GM21381 (cell line): Measurements from ENCODE around the gene LSMEM2.
"Not testable (repeated sequence)": the region's sequence is repeated elsewhere in the genome, so short reads cannot be mapped to it uniquely, and the experiment has no call there.

Source experiments
- ATAC-seq: cut with Tn5 transposase; IDR thresholded peaks from one replicate; pipeline ENCODE4 v1.9.1; 2021; ENCODE audit warnings: mild to moderate bottlenecking, moderate library complexity; ENCODE audit not compliant: unreplicated experiment

The LSMEM2 gene

DNA sequence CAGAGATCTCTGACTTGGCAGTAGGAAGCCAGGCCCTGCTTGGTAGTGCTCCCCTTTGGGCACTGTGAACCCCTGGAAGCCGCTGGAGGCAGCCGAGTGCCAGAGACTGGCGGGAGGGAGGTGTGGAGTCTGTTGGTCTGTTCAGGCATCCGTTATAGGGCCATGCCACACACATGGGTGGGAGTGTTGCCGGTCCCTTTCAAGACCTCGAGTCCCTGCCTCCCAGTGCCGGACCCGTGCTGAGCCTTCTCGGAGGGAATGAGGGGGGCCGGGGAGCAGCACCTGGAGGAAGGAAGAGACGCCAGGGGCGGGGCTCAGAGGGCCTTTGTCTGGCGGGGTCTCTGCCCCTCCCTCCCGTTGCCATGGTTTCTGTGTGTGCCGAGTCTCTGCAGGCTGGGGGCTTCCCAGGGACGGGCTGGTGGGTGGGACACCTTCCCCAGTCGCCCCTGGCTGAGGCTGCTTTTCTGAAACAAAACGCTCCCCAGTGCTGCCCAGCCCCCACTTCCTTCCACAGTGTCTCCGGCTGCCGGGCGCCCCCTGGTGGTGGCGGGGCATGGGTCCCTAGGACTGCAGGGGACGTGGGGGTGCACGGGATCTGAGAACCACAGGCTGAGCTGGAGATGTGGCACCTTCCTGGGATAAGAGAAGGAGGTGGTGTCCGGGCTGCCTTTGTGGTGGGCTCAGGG, 32.9 kb upstream of the LSMEM2 start:
- ATAC-seq, result peak; percentile 51

DNA sequence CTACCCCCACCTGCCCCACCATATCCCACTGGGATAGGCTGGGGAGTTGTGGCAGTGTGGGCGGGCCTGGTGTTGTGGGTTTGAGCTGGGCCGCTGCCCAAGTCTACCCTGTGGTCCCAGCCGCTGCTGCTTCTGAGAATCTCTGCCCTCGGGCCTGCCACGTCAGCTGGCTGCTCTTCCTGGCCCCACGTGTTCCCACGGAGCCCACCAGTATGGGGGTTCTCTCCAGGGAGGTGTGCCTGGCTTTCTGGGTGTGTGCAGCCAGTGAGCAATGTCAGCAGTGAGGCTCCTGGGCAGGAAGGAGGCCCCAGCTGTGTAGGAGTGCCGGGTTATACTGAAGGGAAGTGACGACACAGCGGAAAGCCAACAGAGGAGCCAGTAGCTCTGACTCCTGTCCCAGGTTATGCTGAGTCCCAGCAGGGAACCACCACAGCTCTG, 32.4 kb upstream of the LSMEM2 start:
- peak; percentile 51 for ATAC-seq

DNA sequence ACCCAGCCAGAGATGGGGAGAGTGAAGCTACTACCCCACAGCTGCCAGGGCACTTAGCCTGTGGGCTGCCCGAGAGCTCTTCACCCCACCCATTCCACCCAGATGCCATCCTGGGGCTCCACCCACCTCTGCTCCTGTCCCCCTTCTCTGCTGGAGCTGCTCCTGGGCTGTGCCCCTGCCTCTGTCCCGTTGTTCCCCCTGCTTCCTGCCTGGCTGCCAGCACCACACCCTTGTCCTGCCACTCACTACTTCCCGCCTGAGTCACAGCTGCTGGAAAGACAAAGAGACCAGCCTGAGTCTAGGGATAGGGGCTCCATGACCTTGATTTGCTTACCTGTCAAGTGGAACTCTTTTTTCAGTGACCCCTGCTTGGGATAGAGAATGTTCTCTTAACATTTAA, 30.5 kb upstream of the LSMEM2 start:
- no peak for ATAC-seq

DNA sequence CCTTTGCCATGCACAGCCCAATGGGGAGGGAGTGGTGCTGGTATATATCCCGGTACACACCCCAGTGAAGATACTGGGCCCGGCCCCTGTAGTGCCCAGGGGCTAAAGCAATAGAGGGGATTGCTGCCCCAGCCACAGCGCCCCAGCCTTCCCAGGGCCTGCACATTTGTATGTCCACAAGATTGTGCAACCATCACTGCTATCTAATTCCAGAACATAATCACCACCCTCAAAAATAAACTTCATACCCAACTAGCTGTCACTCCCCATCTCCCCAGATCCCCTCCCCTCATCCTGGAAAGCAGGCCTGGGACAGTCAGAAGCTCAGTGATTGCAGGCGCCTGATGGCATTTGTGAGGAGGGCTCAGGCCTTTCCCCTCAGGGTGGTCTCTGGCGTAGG, 29.4 kb upstream of the LSMEM2 start:
- no peak for ATAC-seq

DNA sequence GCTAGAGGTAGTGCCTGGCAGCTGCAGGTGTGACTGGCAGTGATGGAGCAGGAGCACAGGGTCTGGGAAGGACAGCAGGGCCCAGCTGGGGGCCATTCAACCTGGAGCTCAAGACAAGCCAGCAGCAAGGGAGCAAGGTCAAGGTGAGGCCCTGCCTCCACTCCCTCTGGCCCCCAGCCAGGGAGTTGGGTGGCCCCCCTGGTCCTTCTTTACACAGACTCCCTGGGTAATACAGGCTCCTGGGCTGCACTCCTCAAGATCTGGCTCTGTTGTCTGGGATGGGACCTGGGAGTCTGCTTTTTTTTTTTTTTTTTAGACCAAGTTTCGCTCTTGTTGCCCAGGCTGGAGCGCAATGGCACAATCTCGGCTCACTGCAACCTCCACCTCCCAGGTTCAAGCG, 28.4 kb upstream of the LSMEM2 start:
- ATAC-seq, result no peak

DNA sequence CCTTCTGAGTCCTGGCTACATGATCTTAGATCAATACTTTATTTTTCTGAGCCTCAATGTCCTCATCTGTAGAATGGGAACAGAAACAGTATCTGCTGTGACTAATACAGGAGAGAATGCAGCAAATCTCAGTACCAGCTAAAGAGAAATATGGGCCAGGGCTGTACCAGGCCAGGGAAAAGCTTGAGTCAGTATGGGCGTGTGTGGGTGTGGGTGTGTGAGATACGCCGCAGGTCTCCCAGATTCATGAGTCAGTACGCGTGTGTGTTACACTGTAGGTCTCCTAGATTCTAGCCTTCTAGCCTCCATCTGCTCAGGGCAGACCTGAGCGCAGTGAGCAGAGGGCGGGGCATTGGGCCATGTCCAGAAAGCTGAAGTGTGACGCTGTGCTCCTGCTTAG, 27.7 kb upstream of the LSMEM2 start:
- ATAC-seq, result no peak

DNA sequence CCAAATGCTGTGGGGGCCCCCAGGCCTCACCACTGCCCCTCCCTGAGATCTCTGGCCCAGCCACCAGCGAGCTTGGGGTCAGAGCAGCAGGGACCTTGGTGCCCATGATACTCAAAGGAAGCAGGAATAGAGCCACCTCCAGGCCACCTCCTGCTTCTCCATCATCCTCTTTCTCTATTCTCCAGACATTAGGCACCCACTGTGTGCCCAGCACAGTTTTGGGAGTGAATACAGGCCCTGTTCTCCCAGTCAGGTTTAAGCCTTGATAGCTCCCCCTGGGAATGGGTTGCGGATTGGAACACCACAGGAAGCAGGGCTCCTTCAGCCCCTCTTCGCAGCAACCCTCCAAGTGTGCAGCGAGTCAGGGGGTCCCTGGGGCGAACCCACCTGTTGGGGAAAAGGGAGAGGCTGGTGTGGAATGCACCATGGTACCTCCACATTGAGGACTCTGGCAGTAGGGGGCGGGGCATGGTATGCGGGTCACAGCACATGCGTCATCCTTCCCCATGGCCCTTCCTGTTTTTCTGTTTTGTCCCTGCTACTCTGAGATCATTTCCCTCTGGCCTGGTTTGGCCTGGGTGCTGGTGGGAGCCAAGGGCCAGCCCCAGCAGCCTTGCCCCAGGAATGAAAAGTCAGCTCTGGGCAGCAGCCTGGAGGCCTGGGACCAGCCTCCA, 24.2 kb upstream of the LSMEM2 start:
- no peak for ATAC-seq

DNA sequence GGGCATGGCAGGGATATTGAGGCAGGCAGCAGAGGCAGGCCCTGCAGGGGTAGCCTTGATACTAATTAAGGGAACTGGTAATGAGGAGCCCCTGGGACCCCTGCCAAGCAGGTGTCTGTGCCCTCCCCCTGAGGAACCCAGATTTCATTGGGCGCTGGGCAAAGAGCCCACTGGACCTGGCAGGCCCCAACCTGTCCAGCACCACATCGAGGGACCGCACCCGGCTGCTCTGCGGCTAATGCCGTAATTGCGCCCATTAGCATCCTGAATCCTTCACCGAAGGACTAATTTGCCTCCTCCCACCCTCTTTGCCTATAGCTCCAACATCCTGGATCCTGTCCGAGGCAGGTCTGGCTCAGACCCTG, 23.7 kb upstream of the LSMEM2 start:
- no peak for ATAC-seq

DNA sequence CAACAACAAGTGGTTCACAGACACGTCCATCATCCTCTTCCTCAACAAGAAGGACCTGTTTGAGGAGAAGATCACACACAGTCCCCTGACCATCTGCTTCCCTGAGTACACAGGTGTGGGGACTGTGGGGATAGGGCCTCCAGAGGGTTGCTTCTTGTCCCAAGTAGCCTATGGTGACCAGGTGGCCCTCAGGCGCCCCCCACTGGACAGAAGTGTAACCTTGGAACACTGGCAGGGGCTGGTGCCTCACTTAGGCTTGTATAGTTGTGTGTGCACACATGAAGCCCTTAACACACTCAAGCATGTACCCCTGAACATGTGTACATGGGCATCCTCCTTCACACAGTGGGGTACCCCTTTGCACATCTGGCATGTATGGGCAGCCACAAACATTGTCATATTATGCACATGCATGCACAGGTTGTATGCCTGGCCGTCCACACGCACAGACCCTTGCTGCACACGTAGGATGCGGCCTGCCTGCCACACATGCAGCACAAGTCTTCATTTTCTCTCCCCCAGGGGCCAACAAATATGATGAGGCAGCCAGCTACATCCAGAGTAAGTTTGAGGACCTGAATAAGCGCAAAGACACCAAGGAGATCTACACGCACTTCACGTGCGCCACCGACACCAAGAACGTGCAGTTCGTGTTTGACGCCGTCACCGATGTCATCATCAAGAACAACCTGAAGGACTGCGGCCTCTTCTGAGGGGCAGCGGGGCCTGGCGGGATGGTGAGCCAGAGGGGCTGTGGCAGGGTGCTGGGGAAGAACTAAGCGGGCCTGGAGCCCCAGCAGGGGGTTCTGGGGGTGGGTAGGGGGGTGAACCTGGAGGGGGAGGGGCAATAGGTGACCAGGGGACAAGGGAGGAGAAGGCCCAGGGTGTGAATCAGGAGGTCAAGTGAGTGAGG, 21.7 kb upstream of the LSMEM2 start:
- no peak for ATAC-seq

DNA sequence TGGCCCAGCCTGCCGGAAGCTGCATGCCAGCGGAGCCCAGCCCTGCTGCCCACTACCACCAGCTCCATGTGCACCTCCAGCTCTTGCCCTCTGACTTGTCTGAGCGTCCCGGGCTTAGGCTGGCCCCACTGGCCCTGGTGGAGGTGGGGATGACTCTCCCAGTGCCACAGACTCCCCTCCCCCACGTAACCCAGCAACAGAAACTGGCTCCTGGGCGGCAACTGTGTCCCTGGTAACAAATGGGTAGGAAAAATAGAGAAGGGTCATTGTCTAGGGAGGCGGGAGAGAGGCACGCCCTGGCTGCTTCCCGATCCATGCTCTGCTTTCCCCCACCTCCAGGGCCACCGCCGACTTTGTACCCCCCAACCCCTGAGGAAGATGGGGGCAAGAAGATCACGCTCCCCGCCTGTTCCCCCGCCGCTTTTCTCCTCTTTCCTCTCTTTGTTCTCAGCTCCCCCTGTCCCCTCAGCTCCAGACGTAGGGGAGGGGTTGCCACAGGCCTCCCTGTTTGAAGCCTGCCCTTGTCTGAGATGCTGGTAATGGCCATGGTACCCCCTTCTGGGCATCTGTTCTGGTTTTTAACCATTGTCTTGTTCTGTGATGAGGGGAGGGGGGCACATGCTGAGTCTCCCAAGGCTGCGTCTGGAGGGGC, 20.7 kb upstream of the LSMEM2 start:
- no peak for ATAC-seq

DNA sequence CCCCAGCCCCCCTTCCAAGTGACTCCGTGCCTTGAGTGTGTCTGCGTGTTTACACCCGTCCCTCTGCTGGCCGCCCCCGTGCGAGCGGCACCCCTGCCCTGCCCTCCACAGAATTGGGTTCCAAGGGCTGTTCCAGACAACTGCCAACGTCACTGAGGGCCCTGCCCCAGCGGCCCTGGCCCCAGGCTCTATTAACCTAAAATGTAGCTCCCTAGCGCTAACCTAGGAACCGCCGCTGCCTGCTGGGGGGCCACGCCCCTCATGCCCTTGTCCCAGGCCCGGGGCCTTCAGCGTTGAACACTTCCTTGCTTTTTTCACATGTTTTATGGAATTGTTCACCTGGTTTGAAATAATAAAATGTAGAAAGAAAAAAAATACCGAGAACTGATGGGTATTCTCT, 19.9 kb upstream of the LSMEM2 start:
- ATAC-seq, result no peak

DNA sequence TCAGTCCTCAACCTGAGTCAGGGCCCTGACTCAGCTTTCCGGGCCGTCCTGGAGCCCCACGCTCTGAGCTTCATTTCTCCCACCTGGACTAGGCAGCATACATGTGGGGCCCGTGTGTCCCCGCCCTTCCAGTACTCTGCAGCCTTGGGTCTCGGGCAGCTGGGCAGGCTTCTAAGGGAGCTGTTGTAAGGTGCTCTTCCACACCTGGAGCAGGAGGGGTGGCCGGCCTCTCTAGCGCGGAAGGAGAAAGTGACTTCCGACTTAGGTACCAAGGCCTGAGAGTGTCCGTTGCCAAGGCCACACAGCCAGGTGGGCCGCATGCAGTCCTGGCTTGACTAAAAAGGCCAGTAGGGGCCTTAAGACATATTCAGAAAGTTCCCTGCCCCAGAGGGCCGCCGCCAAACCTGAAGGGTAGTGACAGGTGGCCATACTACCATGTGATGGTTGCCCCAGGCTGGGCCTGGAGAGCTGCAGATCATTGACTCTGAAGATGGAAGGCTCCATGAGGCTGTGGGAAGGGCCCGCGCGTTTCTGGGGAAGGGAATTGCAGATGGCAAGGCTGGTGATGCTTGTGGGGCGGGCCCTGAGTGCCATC, 19.4 kb upstream of the LSMEM2 start:
- ATAC-seq, result peak; percentile 21

DNA sequence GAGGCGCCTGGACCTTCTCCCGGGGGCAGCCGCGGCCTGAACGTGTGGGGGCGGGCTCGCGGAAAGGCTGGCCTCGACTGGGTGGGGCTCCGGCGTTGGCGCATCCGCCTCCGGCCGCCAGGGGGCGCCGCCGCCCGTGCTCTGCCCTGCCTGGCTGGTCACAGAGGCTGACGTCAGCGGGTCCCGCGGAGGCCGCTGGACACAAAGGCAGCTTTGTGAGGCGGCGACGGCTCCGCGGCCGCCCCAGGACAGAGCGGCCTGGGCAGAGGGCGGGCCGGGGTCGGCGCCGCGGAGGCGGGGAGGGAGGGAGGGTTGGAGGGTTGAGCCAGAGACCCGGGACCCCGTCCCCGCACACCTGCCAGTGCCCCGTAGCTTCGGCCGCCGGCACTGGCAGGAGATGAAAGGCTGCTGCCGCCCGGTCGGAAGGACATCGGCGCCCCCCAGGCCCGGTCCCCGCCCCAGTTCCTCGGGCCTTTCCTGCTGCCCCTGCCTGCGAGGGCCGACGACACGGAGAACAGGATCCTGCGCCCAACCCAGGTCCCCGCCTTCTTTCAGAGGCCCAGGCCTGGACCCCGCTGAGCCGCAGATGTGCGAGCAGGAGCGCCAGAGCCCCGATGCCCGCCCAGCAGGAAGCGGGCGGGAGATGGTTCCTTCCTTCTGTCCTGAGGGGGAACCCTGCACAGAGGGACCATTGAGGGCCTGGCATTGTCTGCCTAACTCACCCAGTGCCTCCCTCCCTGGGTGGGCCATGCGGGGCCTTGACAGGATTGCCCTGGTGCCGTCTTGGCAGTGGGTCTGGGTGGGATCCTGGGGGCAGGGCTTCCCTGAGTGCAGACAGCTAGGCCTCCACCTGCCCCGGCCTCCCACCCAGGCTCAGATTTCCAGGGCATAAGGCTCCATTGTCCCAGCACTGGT, 18.6 kb upstream of the LSMEM2 start:
- peak; percentile 85 for ATAC-seq

DNA sequence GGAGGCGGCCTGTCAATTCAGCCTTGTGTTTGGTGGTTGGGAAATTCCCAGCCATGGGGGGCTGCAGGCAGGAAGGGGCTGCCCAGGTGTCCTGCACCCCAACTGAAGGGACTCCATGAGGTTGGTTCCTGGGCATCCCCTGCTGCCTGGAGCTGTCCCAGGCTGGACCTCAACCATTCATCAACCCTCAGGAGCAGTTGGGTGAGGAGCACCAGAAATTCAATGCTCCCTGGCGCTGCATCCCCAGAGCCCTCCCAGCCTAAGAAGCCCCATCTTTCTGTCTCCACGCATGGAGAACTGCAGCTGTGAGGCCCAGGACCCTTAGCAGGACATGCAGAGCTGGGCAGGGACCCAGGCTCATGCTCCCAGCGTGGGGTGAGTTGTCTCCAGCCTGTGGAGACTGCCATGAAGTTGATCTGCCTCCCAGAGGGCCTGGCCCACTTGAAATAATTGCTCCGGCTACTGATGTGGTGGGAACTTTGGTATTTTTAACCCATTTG, 17.9 kb upstream of the LSMEM2 start:
- ATAC-seq, result no peak

DNA sequence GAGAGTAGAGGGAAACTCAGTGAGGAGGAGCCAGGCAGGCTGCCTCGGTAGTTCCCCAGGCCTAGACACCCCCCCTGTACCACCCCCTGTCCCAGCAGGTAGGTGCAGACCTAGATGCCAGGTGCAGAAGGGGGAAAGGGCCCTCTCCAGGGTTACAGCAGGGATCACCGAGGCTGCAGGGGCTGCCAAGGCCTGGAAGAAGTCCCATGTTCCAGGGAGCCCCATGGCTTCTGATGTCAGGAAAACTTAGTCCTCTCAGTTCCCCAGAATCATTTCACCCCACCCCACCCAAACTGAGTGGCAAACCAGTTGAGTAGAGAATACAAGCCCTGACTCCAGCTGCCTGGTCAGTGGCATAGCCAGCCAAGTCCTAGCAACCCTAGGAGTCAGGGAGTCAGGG, 17.4 kb upstream of the LSMEM2 start:
- ATAC-seq, result no peak

DNA sequence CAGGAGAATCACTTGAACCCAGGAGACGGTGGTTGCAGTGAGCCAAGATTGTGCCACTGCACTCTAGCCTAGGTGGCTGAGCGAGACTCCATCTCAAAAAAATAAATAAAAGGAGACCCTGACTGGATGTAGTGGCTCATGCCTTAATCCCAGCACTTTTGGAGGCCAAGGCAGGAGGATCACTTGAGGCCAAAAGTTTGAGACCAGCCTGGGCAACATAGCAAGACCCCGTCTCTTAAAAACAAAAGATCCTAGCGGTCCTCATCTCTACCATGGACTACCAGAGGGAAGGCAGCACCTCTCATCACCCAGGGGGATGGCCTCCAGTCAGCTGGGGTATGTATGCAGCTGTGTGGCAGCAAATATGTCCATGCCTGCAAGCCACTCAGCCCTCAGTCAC, 16.7 kb upstream of the LSMEM2 start:
- ATAC-seq, result not testable (repeated sequence)

DNA sequence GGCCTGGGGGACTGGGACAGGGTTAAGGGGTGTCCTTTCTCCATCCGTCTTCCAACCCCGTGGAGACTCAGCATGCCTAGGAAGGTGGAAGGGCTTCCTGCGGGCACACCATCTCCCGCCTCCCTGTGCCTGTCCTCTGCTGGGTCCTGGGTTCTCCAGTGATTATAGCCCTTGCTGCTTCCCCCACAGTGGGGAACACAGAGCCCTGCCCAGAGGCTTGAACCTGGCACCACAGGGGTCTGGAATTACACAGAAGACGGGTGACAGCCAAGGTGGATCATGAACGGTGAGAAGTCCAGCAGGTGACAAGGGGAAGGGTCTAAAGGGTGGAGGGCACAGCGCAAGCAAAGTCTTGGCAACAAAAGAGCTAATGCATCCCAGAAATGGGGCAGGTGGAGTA, 16.1 kb upstream of the LSMEM2 start:
- no peak for ATAC-seq

DNA sequence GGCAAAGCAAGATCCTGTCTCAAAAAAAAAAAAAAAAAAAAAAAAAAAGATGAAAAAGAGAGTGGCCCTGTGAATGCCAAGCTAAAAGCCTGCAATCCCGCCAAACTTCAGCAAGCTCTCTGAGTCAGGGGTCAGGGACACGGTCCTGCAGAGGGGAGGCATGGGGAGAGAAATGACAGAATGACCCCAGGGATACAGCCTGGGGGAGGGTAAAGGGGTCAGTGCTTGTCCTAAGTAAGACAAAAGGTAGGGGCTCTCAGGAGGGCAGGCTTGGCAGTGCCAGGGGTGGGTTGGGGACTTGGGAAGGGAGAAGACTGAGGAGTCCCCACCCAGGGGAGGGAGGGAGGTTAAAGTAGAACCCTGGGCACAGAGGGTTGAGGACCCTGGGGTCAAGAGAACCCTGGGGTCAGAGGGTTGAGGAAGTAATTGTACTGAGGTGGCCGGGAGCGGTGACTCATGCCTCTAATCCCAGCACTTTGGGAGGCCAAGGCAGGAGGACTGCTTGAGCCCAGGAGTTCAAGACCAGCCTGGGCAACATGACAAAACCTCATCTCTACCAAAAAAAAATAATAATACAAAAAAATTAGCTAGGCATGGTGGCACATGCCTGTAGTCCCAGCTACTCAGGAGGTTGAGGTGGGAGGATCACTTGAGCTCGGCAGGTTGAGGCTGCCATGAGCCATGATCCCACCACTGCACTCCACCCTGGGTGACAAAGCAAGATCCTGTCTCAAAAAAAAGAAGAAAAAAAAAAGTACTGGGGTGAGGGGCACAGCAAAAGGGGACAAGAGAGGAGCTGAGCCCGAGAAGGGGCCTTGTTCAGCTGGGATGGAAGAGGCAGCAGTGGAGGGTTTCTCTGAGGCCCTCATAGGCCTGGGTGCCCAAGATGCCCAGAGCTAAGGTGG, 15.2 kb upstream of the LSMEM2 start:
- no peak for ATAC-seq
